Measurements from ENCODE around the gene CBX4.

Gene CBX4

DNA sequence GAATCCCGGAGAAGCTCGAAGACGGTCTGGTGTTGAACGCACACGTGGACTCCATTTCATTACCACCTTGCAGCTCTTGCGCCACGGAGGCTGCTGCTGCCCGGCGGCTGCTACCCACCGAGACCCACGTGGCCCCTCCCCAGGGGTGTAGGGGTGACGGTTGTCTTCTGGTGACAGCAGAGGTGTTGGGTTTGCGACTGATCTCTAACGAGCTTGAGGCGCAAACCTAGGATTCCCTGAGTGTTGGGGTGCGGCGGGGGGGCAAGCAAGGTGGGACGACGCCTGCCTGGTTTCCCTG lies 1.7 kb upstream of the CBX4 start:
- no peak for DNase-seq

DNA sequence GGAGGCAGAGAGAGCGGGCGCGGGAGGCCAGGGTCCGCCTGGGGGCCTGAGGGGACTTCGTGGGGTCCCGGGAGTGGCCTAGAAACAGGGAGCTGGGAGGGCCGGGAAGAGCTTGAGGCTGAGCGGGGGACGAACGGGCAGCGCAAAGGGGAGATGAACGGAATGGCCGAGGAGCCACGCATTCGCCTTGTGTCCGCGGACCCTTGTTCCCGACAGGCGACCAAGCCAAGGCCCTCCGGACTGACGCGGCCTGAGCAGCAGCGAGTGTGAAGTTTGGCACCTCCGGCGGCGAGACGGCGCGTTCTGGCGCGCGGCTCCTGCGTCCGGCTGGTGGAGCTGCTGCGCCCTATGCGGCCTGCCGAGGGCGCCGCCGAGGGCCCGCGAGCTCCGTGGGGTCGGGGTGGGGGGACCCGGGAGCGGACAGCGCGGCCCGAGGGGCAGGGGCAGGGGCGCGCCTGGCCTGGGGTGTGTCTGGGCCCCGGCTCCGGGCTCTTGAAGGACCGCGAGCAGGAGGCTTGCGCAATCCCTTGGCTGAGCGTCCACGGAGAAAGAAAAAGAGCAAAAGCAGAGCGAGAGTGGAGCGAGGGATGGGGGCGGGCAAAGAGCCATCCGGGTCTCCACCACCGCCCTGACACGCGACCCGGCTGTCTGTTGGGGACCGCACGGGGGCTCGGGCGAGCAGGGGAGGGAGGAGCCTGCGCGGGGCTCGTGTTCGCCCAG lies 1.2 kb upstream of the CBX4 start:
- DNase-seq: peak; percentile 63

DNA sequence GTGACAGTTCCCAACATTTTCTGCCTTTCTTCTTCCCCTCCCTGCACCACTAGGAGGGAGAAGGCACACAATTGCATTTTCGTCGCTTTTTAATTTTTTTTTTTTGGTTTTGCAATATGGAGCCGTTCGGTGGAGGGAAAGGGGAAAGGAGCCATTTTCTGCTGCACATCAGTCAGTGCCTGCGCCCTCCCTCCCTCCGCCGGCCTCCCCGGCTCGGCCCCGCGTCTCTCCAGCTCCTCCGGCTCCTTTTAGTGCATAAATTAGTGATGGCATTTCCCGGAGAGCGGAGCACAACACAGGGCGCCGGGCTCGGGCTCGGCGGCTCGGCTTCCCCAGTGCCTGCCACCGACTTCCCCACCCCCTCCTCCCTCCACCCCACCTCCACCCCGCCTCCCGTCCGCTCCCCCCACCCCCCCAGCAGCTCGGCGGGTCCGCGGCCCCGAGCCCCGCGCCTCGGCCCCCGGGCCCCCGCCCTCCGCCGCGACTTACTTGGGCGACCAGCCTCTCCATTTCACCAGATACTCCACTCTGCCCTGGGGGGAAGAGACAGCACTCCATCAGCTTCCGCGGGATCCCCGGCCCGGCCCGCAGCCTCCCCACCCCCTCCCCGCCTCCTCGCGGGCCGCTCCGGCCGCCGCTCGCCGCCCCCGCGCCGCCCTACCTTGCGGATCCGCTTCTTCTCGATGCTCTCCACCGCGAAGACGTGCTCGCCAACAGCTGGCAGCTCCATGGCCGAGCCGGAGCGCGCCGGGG lies 542 bp downstream of the CBX4 start:
- DNase-seq: peak; percentile 70

DNA sequence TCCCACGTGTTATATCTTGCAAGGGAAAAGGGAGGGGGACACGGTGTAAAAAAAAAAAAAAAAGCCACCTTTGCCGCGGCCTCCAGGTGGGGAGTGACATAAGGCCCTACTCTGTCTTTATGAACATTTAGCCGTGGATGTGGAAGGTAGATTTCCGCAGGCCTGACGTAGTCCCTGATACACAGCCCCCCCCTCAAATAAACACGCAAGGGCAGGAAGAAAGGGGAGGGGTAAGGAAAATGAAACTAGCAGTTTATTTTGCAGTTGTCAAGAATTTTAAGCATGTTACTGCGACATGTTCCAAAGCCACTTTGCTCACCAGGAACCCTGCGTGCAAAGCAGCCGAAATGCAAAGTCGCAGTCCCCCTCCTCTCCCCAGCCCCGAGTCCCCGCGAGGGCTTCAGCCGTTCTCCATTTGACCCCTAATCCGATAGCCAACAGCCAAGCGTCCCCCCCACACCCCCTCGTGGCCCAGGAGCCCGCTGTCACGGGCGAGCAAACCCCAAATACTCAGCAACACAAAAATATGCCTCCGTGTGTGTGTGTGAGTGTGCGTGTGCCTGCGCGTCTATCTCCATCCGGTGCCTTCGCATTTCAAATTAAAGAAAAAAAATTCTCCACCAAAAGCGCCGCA lies 1.2 kb downstream of the CBX4 start:
- peak; percentile 44 for DNase-seq

DNA sequence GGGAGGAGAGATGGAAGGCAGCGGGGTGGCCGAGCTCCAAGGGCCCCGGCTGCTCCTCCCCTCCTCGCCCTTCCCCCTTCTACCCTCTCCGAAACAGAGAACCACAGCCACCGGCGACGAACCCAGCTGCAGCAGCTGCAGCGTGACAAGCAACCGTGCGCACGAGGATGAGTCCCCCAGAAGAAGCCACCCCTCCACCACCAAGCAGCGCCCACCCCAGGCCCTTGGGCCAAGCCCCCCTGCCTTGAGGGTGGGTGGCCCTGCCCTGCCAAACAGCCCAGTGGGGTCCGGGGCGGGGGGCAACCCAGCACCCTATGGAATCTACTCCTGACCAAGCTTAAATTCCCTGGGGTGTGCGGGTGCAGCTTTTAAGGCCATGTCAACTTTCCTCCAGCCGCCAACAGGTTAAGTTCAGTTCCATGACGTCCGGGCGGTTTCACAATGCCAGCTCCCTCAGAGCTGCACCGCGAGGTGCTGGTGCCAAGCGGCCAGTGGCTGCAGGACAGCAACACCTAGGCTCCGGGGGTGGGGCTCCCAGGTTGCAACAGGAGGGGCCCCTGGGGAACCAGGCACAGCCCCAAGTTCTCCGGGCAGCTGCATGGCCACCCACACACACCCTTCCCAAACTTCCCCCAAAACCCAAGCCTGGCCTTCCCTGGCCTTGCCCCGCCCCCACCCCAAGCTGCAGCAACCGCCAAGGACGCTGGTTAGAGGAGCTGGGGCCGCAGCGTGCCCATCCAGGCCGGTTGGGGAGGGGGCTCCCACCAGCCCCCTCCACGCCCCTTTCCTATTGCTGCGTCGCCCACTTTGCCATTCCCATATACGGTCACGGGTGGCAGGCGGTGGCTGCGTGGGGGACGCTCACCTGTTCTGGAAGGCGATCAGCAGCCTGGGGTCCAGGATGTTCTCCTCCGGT lies 2.0 kb downstream of the CBX4 start:
- DNase-seq: peak; percentile 84

DNA sequence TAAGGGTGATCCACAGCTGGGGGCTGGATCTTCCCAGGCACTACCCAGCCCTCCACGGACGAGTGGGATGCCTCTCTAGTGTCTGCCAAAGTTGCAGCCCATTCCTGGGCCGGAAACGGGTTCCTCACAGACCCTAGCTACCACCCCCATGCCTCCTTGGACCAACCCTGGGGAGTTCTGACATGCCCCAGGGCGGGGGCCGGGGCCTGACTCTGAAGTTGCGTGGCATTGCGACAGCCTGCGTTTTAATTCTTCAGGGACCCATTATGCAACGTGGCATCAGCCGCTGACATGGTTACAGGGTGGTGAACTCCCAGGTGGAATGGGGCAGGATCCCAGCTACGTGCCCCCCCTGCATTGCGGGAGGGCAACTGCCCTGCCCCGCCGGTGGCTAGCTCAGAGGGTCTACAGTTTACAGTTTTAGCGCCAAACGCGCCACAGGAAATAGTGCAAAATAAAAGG lies 2.7 kb downstream of the CBX4 start:
- no peak for DNase-seq

DNA sequence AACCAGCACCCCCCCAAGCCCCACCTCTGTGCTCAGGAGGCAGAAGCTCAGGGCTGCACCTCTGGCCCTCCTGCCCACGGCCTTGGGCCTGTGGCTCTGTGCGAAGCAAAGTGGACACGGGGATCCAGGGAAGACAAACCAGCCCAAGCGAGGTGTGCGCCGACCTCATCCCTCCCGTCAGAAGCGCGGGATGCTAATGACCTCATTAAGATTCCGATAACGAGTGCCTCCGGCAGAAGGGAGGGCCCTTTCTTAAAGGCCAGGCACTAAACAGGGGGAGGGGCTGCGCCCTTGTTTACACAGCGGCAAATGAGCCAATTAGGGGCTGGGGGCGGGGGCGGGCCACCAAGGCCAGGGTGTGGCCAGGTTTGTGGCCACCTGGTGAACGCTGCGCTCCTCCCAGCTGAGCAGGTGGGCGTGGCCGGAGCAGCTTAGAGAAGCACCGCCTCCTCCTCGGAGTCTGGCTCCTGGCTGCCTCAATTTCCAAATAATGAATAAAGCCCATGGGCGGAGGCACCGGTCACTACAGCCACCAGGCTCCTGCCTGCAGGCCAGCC lies 3.2 kb downstream of the CBX4 start:
- DNase-seq: peak; percentile 15

DNA sequence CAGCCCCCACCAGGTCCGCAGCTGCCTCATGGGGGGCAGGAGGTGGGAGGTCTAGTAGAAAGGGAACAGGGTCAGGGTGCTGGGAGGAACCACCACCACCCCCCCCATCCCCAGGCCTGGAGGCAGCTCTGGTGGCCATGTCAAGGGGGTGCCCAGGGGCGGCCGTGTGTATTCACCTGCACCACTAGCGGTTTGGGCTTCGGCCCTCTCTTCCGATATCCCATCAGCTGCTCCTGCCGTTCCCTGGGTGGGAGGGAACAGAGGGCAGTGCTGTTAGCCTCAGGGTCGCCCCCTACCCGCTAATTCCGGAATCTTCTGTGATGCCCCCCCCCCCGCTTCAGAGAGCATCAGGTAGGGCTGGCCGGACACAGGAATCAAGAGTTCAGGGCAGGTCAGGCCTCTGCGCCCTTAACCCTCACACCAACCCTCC lies 3.8 kb downstream of the CBX4 start:
- peak; percentile 8 for DNase-seq

DNA sequence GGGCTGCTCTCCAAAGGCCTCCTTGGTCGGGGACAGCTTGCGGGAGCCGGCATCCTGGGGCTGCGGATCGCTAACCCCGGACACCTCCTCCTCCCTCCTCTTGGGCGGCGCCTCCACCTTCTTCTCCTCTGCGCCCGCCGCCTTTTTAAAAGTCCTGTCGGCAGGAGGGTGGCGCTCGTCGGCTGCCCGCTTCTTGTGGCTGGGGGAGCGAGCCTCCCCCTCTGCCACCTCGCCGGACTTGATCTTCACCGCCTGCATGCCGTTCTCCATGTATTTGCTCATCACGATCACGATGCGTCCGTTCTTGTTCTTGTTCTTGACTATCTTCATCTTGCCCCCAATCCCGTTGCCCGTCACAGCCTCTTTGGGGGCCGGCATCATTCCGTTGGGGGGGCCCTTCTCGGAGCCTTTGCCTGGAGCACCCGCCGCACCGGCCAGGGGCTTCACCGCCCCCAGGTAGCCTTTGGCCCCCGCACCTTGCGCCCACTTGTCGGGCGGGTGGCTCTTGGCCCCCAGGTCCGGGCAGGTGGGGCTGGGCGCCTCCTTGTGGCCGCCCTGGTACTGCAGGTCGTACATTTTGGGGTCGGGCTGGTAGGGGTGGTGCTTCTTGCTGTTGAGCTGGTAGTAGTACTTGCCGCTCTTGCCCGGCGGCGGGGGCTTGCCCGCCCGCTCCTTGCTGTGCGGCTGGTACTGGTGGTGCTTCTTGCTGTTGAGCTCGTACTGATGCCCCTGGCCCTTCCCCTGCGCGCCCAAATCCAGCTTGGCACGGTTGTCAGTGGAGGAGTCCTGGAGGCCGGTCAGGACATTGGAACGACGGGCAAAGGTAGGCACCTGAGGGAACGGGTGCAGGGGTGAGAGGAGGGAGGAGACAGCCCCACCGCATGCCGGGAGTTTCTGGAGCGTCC lies 4.4 kb downstream of the CBX4 start:
- DNase-seq: peak; percentile 47

DNA sequence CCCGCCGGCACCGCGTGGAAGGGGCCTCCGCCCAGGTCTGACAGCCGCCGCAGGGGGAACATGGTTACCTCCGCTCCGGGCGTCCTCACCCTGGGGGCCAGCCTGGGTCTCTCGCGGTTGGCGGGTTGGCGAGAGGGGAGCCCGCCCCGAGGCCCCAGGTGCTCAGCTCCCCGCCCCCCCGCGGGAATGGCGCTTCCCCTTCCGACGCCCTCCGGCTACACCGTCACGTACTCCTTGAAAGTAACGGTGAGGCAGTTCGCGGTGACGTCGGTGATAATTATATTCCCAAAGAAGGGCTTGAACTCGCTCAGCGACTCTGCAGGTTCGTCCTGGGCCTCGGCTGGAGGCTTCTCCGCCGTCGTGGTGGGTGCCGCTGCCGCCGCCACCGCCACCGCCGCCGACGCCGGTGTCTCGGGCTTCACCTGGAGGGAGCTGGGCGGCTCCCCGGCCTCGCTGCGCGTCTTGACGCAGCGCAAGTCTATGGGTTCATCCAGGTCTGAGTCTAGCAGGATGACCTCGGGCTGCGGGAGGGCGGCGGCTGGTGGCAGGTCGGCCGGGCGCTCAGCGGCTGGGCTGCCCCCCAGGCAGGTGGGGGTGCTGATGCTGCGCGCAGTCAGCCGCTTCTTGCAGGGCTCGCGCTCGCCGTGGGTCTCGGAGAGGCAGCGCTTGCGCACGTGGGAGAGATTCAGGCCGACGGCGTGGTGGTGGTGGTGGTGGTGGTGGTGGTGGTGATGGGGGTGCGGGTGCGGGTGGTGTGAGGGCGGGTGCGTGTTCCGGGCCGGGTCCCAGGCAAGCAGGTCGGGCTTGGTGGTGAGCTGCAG lies 5.3 kb downstream of the CBX4 start:
- DNase-seq: no peak

DNA sequence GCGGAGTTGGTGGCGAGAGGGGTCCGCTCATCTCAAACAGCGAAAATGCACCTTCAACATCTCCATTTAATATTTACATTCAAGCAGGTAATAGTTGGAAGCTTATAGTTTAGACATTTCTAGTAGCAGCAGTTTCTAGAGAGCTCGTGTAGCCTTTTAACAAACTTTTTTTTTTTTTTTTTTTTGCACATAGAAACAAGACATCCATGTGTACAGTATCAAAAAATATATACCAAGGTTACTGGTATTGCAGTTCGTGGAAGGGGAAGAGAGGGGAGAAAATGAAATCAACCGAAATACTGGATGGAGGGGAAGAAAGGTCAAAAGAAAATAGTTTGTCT lies 6.2 kb downstream of the CBX4 start:
- DNase-seq: no peak

DNA sequence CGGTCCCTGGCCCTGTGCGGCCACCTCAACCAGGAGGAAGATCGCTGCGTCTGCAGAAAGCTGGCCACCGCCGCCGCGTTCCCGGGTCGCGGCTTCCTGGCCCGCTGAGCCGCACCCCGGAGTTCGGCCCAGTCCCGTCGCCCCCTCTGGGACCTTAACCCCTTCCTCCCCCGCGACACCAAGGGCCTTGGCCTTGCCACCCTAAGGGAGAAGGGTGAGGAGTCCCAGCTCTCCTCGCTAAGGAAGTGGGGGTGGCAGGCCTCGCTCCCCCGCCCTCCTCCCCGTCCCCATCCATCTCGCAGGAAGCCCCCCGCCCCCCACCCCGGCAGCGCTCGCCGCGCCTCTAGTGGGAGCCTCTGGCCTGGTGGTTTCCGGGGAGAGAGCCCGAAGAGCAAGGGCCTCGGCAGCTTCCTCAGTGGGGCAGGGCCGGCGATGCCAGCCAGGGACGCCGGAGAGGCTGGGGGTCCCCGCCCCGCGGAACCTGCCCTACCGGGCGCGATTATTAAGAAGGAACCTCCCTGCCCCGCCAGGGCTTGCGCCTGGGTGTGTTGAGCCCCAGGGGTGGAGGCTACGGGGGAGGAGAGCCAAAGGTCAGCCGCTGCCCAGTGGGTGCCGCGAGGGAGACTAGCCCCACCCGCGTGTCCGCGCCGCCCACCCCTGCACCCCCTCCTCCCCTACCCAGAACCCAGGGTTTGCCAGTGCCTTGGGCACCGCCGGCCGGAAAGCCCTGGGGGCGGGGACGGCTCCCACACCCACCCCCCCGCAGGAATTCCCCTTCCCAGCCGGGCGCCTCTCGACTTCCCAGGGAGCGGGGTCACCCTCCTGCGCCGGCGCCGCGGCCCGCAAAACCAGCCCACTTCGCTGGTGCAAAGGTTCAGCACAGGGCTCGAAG lies 6.8 kb downstream of the CBX4 start:
- DNase-seq: peak; percentile 41

DNA sequence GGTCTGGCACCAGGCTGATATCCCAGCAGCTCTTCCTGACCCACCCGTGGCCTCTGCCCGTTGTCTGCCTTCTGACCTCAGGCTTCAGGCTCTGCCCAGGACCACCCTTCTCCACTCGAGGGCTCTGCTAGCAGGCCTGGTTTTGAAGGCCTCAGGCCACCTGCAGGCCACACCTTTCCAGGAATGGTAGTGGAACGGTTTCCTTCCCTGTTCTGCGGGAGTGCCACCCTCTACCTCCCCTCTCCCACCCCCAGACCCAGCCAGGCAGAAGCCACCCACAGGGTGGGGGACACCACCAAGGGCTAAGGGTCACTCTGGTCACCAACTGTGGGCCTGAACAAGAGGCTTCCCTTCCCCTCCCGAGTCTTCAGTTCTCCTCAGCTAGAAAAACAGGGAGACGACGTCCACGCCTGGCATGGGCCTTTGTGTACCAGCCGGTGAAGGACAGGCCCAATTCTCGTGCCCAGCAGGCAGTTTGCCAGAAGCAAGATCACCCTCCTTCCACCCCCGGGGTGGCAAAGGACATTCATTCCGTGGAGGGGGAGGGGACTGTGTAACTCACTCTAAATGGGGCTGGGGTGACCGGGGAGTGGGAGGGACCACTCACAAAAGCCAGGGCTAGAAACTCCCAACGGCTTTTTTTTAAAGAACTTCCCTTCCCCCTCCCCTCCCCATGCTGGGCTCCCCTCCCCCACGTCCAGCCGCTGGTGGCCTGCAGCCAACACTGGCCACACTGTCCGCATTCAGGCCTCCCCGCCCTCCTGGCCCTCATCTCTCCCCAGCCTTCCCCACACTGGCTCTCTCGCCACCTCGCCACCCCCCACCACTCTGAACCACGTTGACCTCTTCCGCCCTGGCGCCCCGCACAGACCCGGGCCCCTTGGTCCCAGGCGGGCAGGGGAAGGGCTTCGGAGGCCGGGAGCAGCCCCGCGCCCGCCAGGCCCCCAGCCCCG lies 7.7 kb downstream of the CBX4 start:
- no peak for DNase-seq

DNA sequence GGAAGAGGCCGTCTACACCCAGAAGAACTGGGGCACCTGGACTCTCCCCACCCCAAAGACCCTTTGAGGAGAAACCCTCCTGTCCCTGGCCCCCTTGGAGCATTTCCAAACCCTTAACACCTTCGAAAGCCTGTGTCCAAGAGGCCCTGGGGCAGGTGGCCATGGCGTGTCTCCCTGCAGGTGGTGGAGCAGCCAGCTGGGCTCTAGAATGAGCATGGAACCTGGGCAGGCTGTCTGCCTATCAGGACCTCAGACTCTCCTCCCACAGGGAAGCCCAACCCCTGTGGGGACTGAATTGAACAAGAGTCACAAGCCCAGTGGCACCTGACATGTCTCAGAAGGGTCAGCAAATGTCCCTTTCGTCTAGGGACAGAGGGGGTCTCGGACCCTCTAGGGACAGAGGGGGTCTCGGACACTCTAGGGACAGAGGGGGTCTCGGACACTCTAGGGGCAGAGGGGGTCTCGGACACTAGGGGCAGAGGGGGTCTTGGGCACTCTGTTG lies 8.4 kb downstream of the CBX4 start:
- peak; percentile 52 for DNase-seq

DNA sequence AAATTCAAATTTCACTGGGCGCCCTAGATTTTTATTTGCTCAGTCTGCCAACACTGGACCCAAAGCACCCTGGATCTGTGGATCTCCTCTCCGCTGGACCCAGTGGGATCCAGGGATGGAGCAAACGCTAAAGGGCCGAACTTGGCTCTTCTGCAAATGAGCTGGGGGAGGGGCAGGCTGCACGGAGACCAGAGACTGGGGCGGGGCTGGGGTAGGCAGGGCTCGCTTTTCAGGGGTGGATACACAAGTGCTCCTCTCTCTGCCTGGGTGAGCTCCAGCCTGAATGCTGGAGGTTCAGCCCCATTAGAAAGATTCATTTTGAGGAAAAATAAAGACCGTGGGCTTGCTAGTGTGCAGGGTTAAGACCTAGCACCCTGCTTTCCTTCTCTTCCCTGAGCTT lies 8.9 kb downstream of the CBX4 start:
- peak; percentile 61 for DNase-seq

DNA sequence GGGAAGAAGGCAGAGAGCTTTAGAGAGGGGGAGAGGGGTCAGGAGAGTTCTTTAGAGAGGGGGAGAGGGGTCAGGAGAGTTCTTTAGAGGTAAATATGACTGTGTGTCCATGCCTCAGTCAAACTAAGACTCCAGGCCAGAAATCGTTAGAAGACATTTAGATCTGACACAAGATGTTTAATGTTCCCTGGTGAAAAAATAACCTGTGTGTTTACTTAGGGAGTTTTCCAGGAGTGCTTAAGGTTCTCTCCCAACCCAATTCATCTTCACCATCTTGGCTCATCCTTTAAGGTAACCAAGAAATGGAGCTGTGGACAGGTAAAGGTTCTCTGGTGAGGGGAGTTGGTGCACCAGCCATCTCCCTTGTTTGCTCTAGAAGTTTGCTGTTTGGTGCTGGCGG lies 9.8 kb downstream of the CBX4 start:
- DNase-seq: no peak

DNA sequence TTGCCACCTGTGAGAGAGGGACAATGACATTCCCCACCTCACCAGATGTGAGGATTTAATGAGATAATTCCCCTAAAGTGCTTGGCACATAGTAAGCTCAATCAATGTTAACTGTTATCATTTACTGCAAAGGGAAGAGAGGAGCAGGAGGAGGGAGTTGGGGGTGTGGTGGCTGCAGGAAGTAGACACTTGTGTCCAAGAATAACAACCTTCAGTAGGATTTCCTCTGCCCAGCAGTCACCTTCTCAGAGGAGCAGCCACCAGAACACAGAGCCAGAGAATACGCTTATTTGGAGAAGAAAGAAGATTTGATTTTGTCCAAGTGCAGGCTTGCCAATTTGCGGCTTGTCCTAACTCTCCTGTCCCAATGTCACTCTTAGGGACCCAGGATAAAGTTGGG lies 10.2 kb downstream of the CBX4 start:
- no peak for DNase-seq

DNA sequence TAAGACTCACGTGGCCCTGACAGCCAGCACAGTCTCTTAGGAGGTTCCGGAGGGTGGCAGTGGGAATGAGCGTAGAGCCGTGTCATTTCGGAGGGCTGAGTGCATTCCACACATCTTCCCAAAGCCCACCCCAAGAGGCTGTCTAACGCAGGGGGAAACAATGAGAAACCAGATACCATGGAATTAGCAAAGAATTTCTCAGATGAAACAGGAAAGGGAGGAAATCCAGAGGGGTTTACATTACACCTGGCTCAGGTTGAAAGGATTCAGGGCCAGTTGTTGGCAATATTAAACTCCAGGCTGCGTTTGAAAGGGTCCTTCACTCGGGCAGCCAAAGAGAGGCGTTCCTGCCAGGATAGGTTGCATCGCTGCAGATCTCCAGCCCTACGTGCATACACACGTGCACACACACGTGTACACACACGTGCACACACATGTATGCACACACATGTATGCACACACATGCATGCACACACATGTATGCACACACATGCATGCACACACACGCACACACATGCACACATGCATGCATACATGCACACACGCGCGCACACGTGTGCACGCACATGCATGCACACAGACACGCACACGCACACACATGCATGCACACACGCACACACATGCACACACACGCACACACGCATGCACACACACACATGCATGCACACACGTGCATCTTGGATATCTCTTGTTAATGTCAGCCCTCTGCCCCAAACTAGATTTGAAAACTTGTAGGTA lies 12.2 kb downstream of the CBX4 start:
- DNase-seq: no peak

Data from hematopoietic multipotent progenitor cell treated with erythropoietin and hydrocortisone succinate and interleukin-3 and kit ligand, for 6 days (in vitro differentiated cells).